ENCODE results near the gene BAZ1A. TPM values are rescaled to one million over a fixed set of nuclear protein-coding genes. Genes with fewer than 3 reads are reported as not detected.
A peak's percentile ranks its signal among the peaks of the same experiment; 100 is the strongest.

The BAZ1A gene
- total and polyA plus RNA-seq, 10 of the 15 experiments (the other 5 are each of a cell fraction or from before 2014, with no cell fraction given): 34.3 to 96.5 (median 50.7) TPM

GRCh38 chr14:34824256-34824655 is 50.9 kb downstream of the BAZ1A start:
- ChIA-PET SMC1A (ENCODE audit: uncharacterized antibody, unreplicated experiment) (interaction anchor here (1.2 to 2.9 kb wide), 2 partner anchors 10 to 15 kb away, joined by 4 to 11 read pairs; no protein-coding TSS in a partner anchor), CTCF (no interaction called here), POLR2A (interaction anchor here (0.6 kb wide), 1 partner anchor 101 kb away, joined by 4 read pairs; no protein-coding TSS in a partner anchor), RAD21 (ENCODE audit: unreplicated experiment) (no interaction called here)
- no peak for FAIRE-seq
- Histone ChIP-seq H3K9me3 (replicated peaks; ENCODE audit: control insufficient read depth, insufficient read depth, low read length) (no peaks in the 10 kb centered on the region), H3K4me1 (ENCODE audit: control insufficient read depth, insufficient read depth, low read length) (peaks cover 6% of the 10 kb centered on the region), H3K36me3 (ENCODE audit: control insufficient read depth in 2 of 2, insufficient read depth in 2 of 2, low read length in 1 of 2) (peaks cover 5 to 16% of the 10 kb centered on the region in 2 experiments; a peak in 3 of 4 replicates), H3K79me2 (ENCODE audit: control insufficient read depth, insufficient read depth, low read length) (no peaks in the 10 kb centered on the region), H3K4me3 (no peak overlapping the region), H3K9ac (ENCODE audit: control insufficient read depth, insufficient read depth, low read length) (no peak overlapping the region), H3K27me3 (replicated peaks in 1 of 2; ENCODE audit: control insufficient read depth in 2 of 2, insufficient read depth in 2 of 2, low read length in 1 of 2) (no peaks in the 10 kb centered on the region), H3K27ac (ENCODE audit: control insufficient read depth, insufficient read depth) (no peak overlapping the region), H3K4me2 (ENCODE audit: control insufficient read depth, insufficient read depth) (no peak overlapping the region), H4K20me1 (ENCODE audit: control insufficient read depth, insufficient read depth) (no peaks in the 10 kb centered on the region), H2AFZ (ENCODE audit: control insufficient read depth, low read depth, low read length) (no peak overlapping the region)
- TF ChIP-seq MYC (IDR thresholded peaks at IDR 0.05; ENCODE audit: insufficient read depth, insufficient read length, insufficient replicate concordance, low read length, severe bottlenecking): no peak
- TF ChIP-seq ZNF384 (IDR thresholded peaks at IDR 0.05; ENCODE audit: borderline replicate concordance, low read depth, low read length): peak; percentile 59; the same call in 1 of the 2 replicates
- in situ Hi-C loops (cut with MboI): no loop called here
- WGBS (ENCODE audit: insufficient coverage, insufficient replicate concordance, low lambda C conversion rate, missing lambda C conversion rate): 100% methylated on average over 1 of the region's 1 CpG
- ATAC-seq: no peak
- BruUV-seq (replicated peaks): no TSS peak
- no peak for DNase-seq (ENCODE audit: low read depth, low spot score)
- intact Hi-C loops (cut with micrococcal nuclease; ENCODE audit: unreplicated experiment): no loop called here

GRCh38 chr14:34817768-34818167 is 57.4 kb downstream of the BAZ1A start:
- Histone ChIP-seq H3K4me1 (ENCODE audit: control insufficient read depth, insufficient read depth, low read length) (no peaks in the 10 kb centered on the region), H3K4me2 (ENCODE audit: control insufficient read depth, insufficient read depth) (no peak overlapping the region), H3K79me2 (ENCODE audit: control insufficient read depth, insufficient read depth, low read length) (no peaks in the 10 kb centered on the region; the same call in none of the 2 replicates), H3K27me3 (replicated peaks in 1 of 2; ENCODE audit: control insufficient read depth in 2 of 2, insufficient read depth in 2 of 2, low read length in 1 of 2) (no peaks in the 10 kb centered on the region), H3K4me3 (no peak overlapping the region), H3K9me3 (replicated peaks; ENCODE audit: control insufficient read depth, insufficient read depth, low read length) (no peaks in the 10 kb centered on the region), H3K36me3 (ENCODE audit: control insufficient read depth in 2 of 2, insufficient read depth in 2 of 2, low read length in 1 of 2) (peaks cover 2 to 6% of the 10 kb centered on the region in 2 experiments; a peak in 3 of 4 replicates), H3K9ac (ENCODE audit: control insufficient read depth, insufficient read depth, low read length) (no peak overlapping the region), H4K20me1 (ENCODE audit: control insufficient read depth, insufficient read depth) (no peaks in the 10 kb centered on the region), H3K27ac (ENCODE audit: control insufficient read depth, insufficient read depth) (no peak overlapping the region), H2AFZ (ENCODE audit: control insufficient read depth, low read depth, low read length) (no peak overlapping the region)
- DNase-seq (ENCODE audit: low read depth, low spot score): no peak
- in situ Hi-C loops (cut with MboI) (no loop called here), intact Hi-C loops (cut with micrococcal nuclease; ENCODE audit: unreplicated experiment) (no loop called here)
- RAD21 ChIA-PET (ENCODE audit: unreplicated experiment): no interaction called here
- POLR2A ChIA-PET: interaction anchor here (1.6 kb wide), 1 partner anchor 13 kb away, joined by 3 read pairs; no protein-coding TSS in a partner anchor
- ATAC-seq: no peak
- SMC1A ChIA-PET (ENCODE audit: uncharacterized antibody, unreplicated experiment): no interaction called here
- WGBS (ENCODE audit: insufficient coverage, insufficient replicate concordance, low lambda C conversion rate, missing lambda C conversion rate): 98% methylated on average over 2 of the region's 2 CpGs
- CTCF ChIA-PET: no interaction called here
- no peak for FAIRE-seq
- no TSS peak for BruUV-seq (replicated peaks)
- TF ChIP-seq NBN (IDR thresholded peaks at IDR 0.05) (no peak), EED (IDR thresholded peaks at IDR 0.05; ENCODE audit: low read depth) (no peak), CEBPB (IDR thresholded peaks at IDR 0.05; ENCODE audit: borderline replicate concordance in 1 of 2, low read depth in 2 of 2, low read length in 2 of 2) (no peak), NR2C2 (IDR thresholded peaks at IDR 0.05; ENCODE audit: borderline replicate concordance, control insufficient read depth, insufficient read length, low read depth) (no peak), SMAD1 (IDR thresholded peaks at IDR 0.05; ENCODE audit: low read depth, partially characterized antibody) (no peak), CBX5 (IDR thresholded peaks at IDR 0.05; ENCODE audit: low read depth) (no peak), TARDBP (IDR thresholded peaks at IDR 0.05; ENCODE audit: borderline replicate concordance) (no peak), E2F8 (IDR thresholded peaks at IDR 0.05; ENCODE audit: low read depth, partially characterized antibody) (no peak), RFX5 (IDR thresholded peaks at IDR 0.05; ENCODE audit: low read depth, low read length) (no peak)

Measured in GM12878 (cell line).